BLaER1 treated with 17β-estradiol and CSF1 and Interleukin-3, amounts not matched to agents 10 nM and 100 nM (cell line): ENCODE results near the gene KCP.
A peak's percentile ranks its signal among the peaks of the same experiment; 100 is the strongest.

Source experiments
- H3K27ac ChIP-seq, 11 experiments: shearing (Covaris generic); formaldehyde crosslinking; 2 replicates each; pipeline ENCODE4 v1.8.1; 2022
- H3K27me3 ChIP-seq, 11 experiments: shearing (Covaris generic); formaldehyde crosslinking; 2 replicates each; pipeline ENCODE4 v1.8.1; 2022
- H3K36me3 ChIP-seq, 11 experiments: shearing (Covaris generic); formaldehyde crosslinking; 2 replicates each; pipeline ENCODE4 v1.8.1; 2022
- H3K4me1 ChIP-seq, 10 experiments: shearing (Covaris generic); formaldehyde crosslinking; 2 replicates each; pipeline ENCODE4 v1.8.1; 2022
- H3K4me2 ChIP-seq, 11 experiments: shearing (Covaris generic); formaldehyde crosslinking; 2 replicates each; pipeline ENCODE4 v1.8.1; 2022
- H3K4me3 ChIP-seq, 10 experiments: shearing (Covaris generic); formaldehyde crosslinking; 2 replicates each; pipeline ENCODE4 v1.8.1; 2022
- H3K9ac ChIP-seq, 11 experiments: shearing (Covaris generic); formaldehyde crosslinking; 2 replicates each; pipeline ENCODE4 v1.8.1; 2022
- H3K9me3 ChIP-seq, 11 experiments: shearing (Covaris generic); formaldehyde crosslinking; replicated peaks in 1 of 11; 2 replicates each; pipeline ENCODE4 v1.8.1; 2022
- H4K20me1 ChIP-seq, 11 experiments: shearing (Covaris generic); formaldehyde crosslinking; 2 replicates each; pipeline ENCODE4 v1.8.1; 2022
- Cebpa-rat ChIP-seq, 11 experiments: shearing (Covaris generic); IDR thresholded peaks; 2 replicates each; pipeline ENCODE4 v1.8.1; 2022

KCP gene

GRCh38 chr7:128877756-128878120 lies 32.8 kb downstream of the KCP start:
- Histone ChIP-seq H3K4me3 (no peak overlapping the region), H3K4me1 (peaks cover 0 to 18% (median 14%) of the 10 kb centered on the region in 10 experiments; a peak in 9 of 20 replicates), H3K27ac (no peak overlapping the region), H3K9ac (peak overlapping the region in 1 of 11 experiments; percentile 34; a peak in 3 of 22 replicates), H4K20me1 (peaks cover 0 to 21% (median 0%) of the 10 kb centered on the region in 11 experiments; a peak in 1 of 22 replicates), H3K9me3 (no peaks in the 10 kb centered on the region), H3K4me2 (peak overlapping the region in 5 of 11 experiments; percentile 3 to 48 (median 46); a peak in 6 of 22 replicates), H3K36me3 (no peaks in the 10 kb centered on the region), H3K27me3 (no peaks in the 10 kb centered on the region)
- no peak for TF ChIP-seq Cebpa-rat (IDR thresholded peaks at IDR 0.05)

GRCh38 chr7:128876978-128877755 lies 33.3 kb downstream of the KCP start:
- H3K9ac ChIP-seq: peak overlapping the region in 3 of 11 experiments; percentile 9 to 34 (median 21); a peak in 3 of 22 replicates
- H3K27ac ChIP-seq: no peak overlapping the region
- H4K20me1 ChIP-seq: peaks cover 0 to 25% (median 0%) of the 10 kb centered on the region in 11 experiments; a peak in 1 of 22 replicates
- H3K9me3 ChIP-seq: no peaks in the 10 kb centered on the region
- TF ChIP-seq Cebpa-rat (IDR thresholded peaks at IDR 0.05): no peak
- no peak overlapping the region for H3K4me3 ChIP-seq
- H3K27me3 ChIP-seq: no peaks in the 10 kb centered on the region
- peaks cover 0 to 18% (median 14%) of the 10 kb centered on the region in 10 experiments; a peak in 9 of 20 replicates for H3K4me1 ChIP-seq
- H3K36me3 ChIP-seq: no peaks in the 10 kb centered on the region
- H3K4me2 ChIP-seq: peak overlapping the region in 7 of 11 experiments; percentile 22 to 48 (median 46); a peak in 10 of 22 replicates

DNA sequence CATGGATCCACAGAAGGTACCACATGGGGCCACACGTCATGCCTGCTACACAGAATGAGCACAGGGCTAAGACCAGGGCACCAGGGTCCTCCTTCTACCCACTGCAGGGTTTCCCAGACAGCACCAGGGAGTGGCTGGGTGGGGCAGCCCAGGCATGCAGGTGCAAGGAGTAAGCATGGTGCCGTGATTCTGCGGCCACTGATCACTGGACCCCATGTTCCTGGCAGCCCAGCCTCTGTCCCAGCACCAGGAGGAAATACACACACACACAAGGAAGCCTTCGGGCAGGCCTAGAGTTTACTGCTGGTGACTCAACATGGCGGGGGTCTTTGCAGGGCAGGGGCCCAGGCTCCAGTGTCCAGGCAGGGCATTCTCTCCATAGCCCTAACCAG lies 33.9 kb downstream of the KCP start:
- Histone ChIP-seq H3K9ac (no peak overlapping the region), H3K4me2 (peak overlapping the region in 6 of 11 experiments; percentile 22 to 48 (median 47); a peak in 8 of 22 replicates), H3K9me3 (no peaks in the 10 kb centered on the region), H3K27ac (no peak overlapping the region), H3K36me3 (no peaks in the 10 kb centered on the region), H3K4me1 (peaks cover 0 to 19% (median 14%) of the 10 kb centered on the region in 10 experiments; a peak in 9 of 20 replicates), H4K20me1 (peaks cover 0 to 25% (median 0%) of the 10 kb centered on the region in 11 experiments; a peak in 1 of 22 replicates), H3K4me3 (no peak overlapping the region), H3K27me3 (peaks cover 0 to 1% (median 0%) of the 10 kb centered on the region in 11 experiments; a peak in 1 of 22 replicates)
- no peak for TF ChIP-seq Cebpa-rat (IDR thresholded peaks at IDR 0.05)

DNA sequence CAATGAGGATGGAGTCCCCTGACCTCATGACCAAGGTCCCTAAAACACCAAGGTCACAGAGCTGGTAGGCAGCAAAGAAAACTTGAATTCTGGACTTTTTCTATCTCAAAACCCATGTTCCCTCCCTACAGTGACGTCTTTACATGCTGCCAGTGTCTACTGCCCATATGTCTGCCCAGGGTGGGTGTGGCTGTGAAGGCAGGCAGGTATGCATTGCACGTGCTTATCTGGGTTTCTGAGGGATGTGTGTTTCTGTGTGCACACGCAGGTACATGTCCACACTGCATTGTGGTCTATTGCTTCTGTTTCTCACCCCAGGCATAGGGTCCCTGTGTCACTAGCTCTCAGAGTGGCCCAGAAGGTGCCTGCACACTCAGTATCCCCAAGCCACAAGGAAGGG lies 34.4 kb downstream of the KCP start:
- no peak overlapping the region for H3K4me3 ChIP-seq
- H3K9ac ChIP-seq: no peak overlapping the region
- no peak for TF ChIP-seq Cebpa-rat (IDR thresholded peaks at IDR 0.05)

GRCh38 chr7:128875523-128875948 lies 35.0 kb downstream of the KCP start:
- H4K20me1 ChIP-seq: peaks cover 0 to 31% (median 7%) of the 10 kb centered on the region in 11 experiments; a peak in 14 of 22 replicates
- no peak overlapping the region for H3K27ac ChIP-seq
- no peaks in the 10 kb centered on the region for H3K36me3 ChIP-seq
- no peak overlapping the region for H3K4me2 ChIP-seq
- no peaks in the 10 kb centered on the region for H3K9me3 ChIP-seq
- H3K4me3 ChIP-seq: no peak overlapping the region
- no peak for TF ChIP-seq Cebpa-rat (IDR thresholded peaks at IDR 0.05)
- no peak overlapping the region for H3K9ac ChIP-seq
- H3K4me1 ChIP-seq: peaks cover 0 to 29% (median 23%) of the 10 kb centered on the region in 10 experiments; a peak in 16 of 20 replicates
- H3K27me3 ChIP-seq: peaks cover 7 to 12% (median 9%) of the 10 kb centered on the region in 11 experiments

More for the DNA sequence above, 34.4 kb downstream of the KCP start:
- Histone ChIP-seq H4K20me1 (peaks cover 0 to 25% (median under 1%) of the 10 kb centered on the region in 11 experiments; a peak in 6 of 22 replicates), H3K27me3 (peaks cover 1 to 6% (median 3%) of the 10 kb centered on the region in 11 experiments; a peak in 11 of 22 replicates), H3K36me3 (no peaks in the 10 kb centered on the region), H3K9me3 (no peaks in the 10 kb centered on the region), H3K4me1 (peaks cover 0 to 23% (median 17%) of the 10 kb centered on the region in 10 experiments; a peak in 15 of 20 replicates), H3K4me2 (no peak overlapping the region), H3K27ac (no peak overlapping the region)

DNA sequence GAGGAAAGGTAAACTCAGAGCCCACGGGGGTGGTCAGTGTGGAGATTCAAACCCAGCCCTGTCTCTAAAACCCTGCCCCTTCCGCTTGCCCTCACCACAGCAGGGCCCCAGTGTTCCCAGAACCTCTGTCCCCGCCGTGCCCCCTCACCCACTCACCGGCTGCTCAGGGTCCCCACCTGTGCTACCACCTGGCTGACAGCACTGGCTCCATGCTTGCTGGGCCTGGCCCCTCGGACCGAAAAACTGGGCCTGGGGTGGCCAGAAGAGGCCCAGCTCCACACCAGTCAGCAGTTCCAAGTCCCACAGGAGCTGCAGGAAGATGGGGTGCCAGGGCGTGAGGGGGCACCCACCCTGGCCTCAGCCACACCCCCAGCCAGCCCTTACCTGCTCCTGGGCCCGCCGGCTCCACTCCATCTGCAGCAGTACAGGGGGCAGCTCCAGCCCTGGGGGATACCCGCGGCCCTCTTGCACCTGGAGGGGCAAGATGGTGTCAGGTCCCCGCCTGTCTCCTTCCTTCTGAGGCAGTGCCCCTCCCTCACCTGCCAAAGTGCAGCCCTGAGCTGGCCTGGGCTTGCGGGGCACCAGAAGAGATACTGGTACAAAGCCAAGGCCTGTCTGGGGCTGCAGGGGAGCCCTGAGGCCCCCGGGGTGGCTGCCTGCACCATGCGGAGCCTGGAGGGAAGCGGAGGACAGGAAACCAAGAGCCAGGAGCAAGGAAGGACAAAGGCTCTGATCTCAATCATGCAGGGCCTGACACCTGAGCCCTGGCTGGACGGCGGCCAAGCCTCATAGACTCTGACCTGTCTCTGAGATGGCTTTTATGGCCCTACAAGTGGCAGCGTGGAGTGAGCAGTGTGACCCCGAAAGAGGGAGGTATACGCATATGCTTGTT lies 36.1 kb downstream of the KCP start:
- H3K27ac ChIP-seq: no peak overlapping the region
- no peak overlapping the region for H3K4me2 ChIP-seq
- peaks cover under 1 to 36% (median 18%) of the 10 kb centered on the region in 11 experiments; a peak in 19 of 22 replicates for H4K20me1 ChIP-seq
- peaks cover 18 to 23% (median 20%) of the 10 kb centered on the region in 11 experiments for H3K27me3 ChIP-seq
- no peak overlapping the region for H3K4me3 ChIP-seq
- TF ChIP-seq Cebpa-rat (IDR thresholded peaks at IDR 0.05): no peak
- H3K4me1 ChIP-seq: peaks cover 9 to 41% (median 34%) of the 10 kb centered on the region in 10 experiments; a peak in 19 of 20 replicates
- no peak overlapping the region for H3K9ac ChIP-seq
- no peaks in the 10 kb centered on the region for H3K36me3 ChIP-seq
- H3K9me3 ChIP-seq: no peaks in the 10 kb centered on the region

DNA sequence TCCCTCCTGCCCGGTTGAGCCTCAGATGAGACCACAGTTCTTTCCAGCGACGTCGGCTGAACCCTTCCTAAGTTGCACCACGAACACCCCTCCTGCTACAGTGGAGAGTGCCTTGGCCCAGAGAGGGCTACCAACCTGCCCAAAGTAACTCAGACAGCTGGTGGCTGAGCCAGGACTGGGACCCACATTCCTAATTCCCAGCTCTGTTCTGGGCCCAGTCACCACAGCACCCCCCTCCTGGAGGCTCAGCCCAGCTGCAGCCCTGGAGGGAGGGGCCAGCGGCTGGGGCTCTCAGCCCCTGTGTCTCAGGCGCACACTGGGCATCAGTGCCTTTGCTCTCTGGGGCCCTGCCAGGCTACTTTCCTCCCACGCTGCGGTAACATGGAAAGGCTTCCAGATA lies 37.3 kb downstream of the KCP start:
- Histone ChIP-seq H3K27ac (no peak overlapping the region), H3K4me3 (no peak overlapping the region), H3K36me3 (no peaks in the 10 kb centered on the region), H3K4me1 (peaks cover 18 to 51% (median 44%) of the 10 kb centered on the region in 10 experiments; a peak in 19 of 20 replicates), H3K27me3 (peaks cover 30 to 35% (median 32%) of the 10 kb centered on the region in 11 experiments), H3K9ac (no peak overlapping the region), H3K4me2 (no peak overlapping the region), H3K9me3 (no peaks in the 10 kb centered on the region), H4K20me1 (peaks cover 12 to 47% (median 30%) of the 10 kb centered on the region in 11 experiments; a peak in 21 of 22 replicates)
- TF ChIP-seq Cebpa-rat (IDR thresholded peaks at IDR 0.05): no peak

- peaks cover 0 to 2% (median 0%) of the 10 kb centered on the region in 11 experiments; a peak in 1 of 22 replicates for H3K36me3 ChIP-seq
- no peak overlapping the region for H3K9ac ChIP-seq
- peaks cover 19 to 43% (median 38%) of the 10 kb centered on the region in 10 experiments; a peak in 19 of 20 replicates for H3K4me1 ChIP-seq
- no peaks in the 10 kb centered on the region for H3K9me3 ChIP-seq
- peaks cover 20 to 54% (median 38%) of the 10 kb centered on the region in 11 experiments; a peak in 21 of 22 replicates for H4K20me1 ChIP-seq
- TF ChIP-seq Cebpa-rat (IDR thresholded peaks at IDR 0.05): no peak
- H3K4me3 ChIP-seq: no peak overlapping the region
- no peak overlapping the region for H3K4me2 ChIP-seq
- peaks cover 37 to 43% (median 39%) of the 10 kb centered on the region in 11 experiments for H3K27me3 ChIP-seq
- no peak overlapping the region for H3K27ac ChIP-seq
These were observed 38.1 kb downstream of the KCP start for GRCh38 chr7:128872394-128872824.
